Dedifferentiated amniotic fluid mesenchymal stem cell (primary cell): ENCODE results near the gene DNASE2.

Experiments used
- DNase-seq: peaks from one replicate; pipeline ENCODE4 v3.0.0-alpha.2; 2016; ENCODE audit errors: extremely low spot score

DNASE2 gene

DNA sequence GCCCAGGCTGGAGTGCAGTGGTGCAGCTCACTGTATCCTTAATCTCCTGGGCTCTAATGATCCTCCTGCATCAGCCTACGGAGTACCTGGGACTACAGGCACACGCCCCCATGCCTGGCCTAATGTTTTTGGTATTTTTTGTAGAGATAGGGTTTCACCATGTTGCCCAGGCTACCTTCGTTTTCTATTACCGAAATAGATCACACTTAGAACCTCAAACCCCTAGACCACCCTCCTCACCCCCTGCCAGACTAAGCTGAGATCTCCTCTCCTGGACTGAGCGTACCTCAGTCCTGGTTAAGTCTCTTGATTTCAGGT is 5.4 kb upstream of the DNASE2 start:
- no peak for DNase-seq

DNA sequence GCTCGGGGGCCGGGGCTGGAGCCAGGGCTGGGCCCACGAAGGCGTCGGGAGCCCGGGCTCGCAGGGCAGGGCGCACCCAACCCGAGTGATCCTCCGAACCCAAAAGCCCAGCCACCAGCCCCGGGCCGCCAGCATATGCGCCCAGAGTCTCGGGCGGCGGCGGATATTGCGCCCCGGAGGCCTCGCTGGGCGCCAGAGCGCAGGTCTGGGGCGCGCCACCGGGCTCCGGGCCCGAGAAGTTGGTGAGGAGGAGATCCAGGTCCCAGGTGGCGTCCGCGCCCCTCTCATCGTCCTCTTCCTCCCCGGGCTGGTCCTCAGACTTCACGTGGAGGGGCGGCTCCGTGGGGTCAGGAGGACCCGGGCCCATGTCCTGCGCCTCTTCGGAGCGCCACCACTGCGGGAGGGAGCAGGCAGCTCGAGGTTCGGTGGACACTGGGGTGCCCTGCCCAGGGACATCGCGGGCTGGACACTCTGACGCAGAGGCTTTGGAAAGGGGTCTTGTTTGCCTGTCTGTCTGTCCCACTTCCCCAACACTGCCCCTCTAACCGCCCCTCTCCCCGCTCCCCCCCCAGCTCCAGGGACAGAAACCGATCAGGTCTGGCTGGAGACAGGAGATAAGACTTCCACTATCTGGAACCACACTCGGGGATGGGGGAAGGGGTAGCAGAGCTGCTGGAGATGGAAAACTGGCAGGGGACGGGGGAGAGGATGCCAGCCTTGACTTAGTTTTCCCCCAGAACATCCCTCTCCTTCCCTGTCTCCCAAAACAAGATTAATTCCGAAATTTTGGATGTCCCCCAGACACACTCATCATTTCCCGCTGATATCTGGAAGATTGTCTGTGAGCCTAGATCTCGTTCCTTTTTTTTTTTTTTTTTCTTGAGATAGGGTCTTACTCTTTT is 4.8 kb upstream of the DNASE2 start:
- no peak for DNase-seq

DNA sequence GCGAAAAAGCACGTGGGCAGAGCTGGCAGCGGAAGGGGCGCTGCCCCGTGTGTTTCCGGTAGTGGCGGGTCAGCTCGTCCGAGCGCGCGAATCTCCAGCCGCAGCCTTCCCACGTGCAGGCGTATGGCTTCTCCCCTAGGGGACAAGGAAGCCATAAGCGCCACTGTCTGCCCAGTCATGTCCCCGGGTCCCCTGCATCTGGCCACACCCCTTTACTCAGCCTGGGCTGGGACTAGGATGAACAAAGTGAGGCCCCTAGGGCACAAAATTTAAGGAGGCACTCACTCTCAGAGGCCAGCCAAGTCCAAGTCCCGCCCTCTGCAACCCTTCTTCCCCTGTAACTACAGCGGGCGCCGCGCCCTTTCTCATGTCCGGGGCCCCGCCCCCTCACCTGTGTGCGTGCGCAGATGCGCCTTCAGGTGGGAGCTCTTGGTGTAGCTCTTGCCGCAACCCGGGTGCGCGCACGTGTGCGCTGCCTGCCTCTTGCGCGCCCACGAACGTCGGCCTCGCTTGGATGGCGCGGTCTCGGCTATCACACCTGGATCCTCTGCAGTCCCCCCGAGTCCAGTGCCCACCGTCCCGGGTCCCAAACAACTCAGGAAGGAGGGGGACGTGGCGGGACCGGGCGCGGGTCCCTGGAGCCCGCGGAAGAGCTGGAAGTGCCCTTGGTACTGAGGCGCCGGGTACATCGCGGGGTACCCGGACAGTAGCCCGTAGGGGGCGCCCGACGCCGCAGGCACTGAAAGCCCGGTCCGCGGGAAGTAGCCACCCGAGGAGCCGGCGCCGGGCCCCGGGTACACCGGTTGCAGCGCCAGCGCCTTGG is 3.9 kb upstream of the DNASE2 start:
- DNase-seq: no peak

- no peak for DNase-seq
Observed at GRCh38 chr19:12884627-12884925, 3.3 kb upstream of the DNASE2 start.

DNA sequence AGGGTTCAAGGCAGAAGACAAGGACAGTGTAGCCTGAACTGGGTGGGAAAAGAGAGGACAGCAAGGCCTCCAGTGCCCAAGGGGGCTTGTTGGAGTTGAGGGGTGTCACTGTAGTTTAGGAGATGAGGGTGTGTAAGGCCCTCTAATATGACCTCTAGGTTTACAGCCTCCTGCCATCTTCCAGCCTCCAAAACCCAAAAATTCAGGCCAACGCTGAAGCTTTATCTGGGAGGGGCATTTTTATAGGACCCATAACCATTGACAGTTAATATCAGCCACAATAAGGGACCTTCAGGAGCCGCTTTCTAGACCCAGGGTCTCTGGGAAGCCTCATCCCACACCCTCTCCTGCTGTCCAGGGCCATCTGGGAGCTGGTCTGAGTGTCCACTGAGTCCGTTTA is 3.0 kb upstream of the DNASE2 start:
- DNase-seq: no peak

GRCh38 chr19:12882589-12882988 is 1.3 kb upstream of the DNASE2 start:
- DNase-seq: no peak

DNA sequence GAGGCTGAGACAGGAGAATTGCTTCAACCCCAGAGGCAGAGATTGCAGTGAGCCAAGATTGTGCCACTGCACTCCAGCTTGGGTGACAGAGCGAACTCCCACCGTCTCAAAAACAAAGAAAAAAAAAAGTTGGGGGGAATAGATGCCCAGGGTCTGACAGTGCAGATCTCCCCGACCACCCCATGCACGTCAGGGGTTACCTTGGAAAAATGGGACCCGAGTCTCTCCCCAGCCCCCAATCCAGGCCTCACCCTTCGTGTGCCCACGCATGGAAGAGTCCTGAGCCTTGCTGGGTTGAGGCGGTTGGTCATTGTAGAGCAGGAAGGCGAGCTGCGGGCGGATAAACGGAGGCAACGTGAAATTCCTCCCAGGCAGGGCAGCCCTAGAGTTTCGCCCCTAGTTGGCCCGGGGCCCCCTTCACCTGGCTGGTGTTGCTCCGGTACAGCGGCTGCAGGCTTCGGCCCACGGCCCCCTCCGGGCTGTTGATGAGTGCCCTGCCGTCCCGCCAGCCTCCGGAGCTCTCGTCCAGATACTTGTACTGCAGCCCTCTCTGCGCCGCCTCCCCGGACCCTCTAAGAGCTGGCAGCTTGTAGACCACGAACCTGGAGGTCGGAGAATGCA is 588 bp downstream of the DNASE2 start:
- no peak for DNase-seq

DNA sequence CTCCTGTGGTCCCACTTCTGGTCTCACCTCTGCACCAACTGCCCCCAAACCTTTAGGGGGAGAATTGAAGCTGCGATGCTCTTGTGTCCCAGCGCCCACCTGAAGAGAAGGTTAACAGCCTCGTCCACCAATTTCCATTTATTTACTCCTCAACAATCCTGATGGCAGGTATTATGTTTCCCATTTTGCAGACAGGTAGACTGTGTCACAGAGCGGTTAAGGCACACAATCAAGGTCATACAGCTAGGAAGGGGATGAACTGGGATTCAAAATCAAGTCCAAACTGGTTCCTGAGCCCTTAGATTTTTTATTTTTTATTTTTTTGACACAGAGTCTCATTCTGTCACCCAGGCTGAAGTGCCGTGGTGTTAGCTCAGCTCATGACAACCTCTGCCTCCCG is 6.2 kb downstream of the DNASE2 start:
- DNase-seq: no peak

GRCh38 chr19:12873891-12874745 is 7.1 kb downstream of the DNASE2 start:
- DNase-seq: no peak

DNA sequence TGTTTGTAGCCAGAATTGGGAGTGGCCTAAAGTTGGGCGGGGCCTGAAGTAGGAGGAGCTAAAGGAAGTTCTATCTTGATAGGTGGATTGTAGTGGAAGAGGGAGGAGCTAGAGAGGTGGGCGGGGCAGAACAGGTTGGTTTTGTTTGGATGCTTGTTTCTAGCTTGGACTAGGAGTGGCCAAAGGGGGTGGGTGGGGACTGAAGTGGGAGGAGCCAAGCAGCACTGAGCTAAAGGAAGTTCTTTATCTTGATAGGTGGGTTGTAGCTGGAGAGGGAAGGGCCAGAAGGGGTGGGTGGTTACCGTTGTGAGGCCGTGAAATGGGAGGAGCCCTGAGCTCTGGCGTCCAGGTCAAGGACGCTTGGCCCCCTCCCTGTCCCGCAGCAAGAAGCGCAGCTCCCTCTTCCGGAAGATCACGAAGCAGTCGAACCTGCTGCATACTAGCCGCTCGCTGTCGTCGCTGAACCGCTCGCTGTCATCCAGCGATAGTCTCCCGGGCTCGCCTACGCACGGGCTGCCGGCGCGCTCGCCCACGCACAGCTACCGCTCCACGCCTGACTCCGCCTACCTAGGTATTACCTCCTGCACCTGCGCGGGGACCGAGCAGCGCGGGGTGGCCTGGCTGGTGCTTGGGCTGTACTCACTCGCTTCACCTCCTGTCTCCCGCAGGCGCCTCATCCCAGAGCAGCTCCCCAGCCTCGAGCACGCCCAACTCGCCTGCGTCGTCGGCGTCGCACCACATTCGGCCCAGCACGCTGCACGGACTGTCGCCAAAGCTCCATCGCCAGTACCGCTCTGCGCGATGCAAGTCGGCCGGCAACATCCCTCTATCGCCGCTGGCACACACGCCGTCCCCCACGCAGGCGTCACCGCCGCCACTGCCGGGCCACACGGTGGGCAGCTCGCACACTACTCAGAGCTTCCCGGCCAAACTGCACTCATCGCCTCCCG is 8.0 kb downstream of the DNASE2 start:
- DNase-seq: no peak

GRCh38 chr19:12872255-12872654 is 9.0 kb downstream of the DNASE2 start:
- no peak for DNase-seq

- DNase-seq: no peak
Observed at GRCh38 chr19:12871681-12872080, 9.6 kb downstream of the DNASE2 start.

- DNase-seq: no peak
Observed at GRCh38 chr19:12868540-12869112, 12.6 kb downstream of the DNASE2 start.

DNA sequence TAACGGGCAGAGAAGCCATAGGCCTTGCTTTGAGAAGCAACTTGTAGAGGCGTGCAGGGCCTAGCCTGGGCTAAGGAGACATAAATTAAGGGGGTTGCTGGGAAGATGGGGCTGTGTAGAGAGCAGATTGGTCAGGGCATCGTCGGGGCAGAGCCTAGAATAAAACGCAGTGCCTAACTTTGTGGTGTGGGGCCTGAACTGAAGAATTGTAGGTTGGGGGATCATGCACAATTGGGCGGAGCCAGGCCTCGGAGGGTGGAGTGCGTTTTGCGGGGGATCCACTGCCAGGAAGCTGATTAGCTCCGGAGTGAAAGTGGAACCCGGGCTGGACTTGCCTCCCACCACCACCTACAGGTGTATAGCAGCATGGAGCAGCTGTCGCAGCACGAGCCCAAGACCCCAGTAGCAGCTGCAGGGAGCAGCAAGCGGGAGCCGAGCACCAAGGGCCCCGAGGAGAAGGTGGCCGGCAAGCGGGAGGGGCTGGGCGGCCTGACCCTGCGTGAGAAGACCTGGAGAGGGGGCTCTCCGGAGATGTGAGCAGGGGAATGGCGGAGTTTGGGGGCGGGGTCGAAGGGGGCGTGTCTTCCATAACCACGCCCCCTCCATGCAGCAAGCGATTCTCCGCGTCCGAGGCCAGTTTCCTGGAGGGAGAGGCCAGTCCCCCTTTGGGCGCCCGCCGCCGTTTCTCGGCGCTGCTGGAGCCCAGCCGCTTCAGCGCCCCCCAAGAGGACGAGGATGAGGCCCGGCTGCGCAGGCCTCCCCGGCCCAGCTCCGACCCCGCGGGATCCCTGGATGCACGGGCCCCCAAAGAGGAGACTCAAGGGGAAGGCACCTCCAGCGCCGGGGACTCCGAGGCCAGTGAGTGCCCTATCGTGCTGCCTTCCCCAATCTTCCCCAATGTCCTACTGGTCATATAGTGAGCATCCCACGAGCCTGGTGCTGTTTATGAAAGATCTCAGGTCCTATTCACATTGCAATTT is 13.8 kb downstream of the DNASE2 start:
- no peak for DNase-seq

GRCh38 chr19:12866416-12867119 is 14.7 kb downstream of the DNASE2 start:
- DNase-seq: no peak

GRCh38 chr19:12865746-12866415 is 15.4 kb downstream of the DNASE2 start:
- no peak for DNase-seq

- no peak for DNase-seq
Observed at GRCh38 chr19:12864721-12865715, 16.2 kb downstream of the DNASE2 start.
